OCI-LY7 (cell line): ENCODE measurements around the gene KATNAL1. TPM values are rescaled to one million over a fixed set of nuclear protein-coding genes. Genes with fewer than 3 reads are reported as not detected.
A peak's percentile ranks its signal among the peaks of the same experiment; 100 is the strongest.

ENCODE experiments used
- BruUV-seq: library from RNA; stranded (reverse); fragments of 400-500 nt; replicated peaks from 2 replicates; lab custom pipeline; 2021; lab: Mats Ljungman, UMichigan
- CTCF ChIA-PET: fragments of 300-600 bp; sonication (Branson Sonifier 250); formaldehyde crosslinking; loops from one replicate; lab custom pipeline; 2022; ENCODE audit warnings: antibody characterized with exemption; ENCODE audit not compliant: unreplicated experiment; lab: Charles Lee
- POLR2A ChIA-PET: fragments of 300-600 bp; sonication (Branson Sonifier 250); formaldehyde crosslinking; loops from one replicate; lab custom pipeline; 2022; ENCODE audit warnings: antibody characterized with exemption; lab: Charles Lee
- DNase-seq: peaks from one replicate; pipeline ENCODE4 v3.0.0-alpha.2; 2015; ENCODE audit warnings: low spot score
- H2AFZ ChIP-seq: fragments of 200-600 bp; sonication (generic), shearing (Covaris generic); 2 replicates; pipeline ENCODE4 v1.6.1; 2014; ENCODE audit warnings: mild to moderate bottlenecking, antibody characterized with exemption, low read length, moderate library complexity
- H3K27ac ChIP-seq: fragments of 200-600 bp; sonication (generic); 2 replicates; pipeline ENCODE4 v1.5.1; 2014; ENCODE audit warnings: mixed run types, low read depth, mild to moderate bottlenecking, moderate library complexity, low read length, inconsistent platforms; ENCODE audit not compliant: poor library complexity, severe bottlenecking
- H3K36me3 ChIP-seq: fragments of 200-600 bp; sonication (generic); 2 replicates; pipeline ENCODE4 v1.6.1; 2014; ENCODE audit warnings: mild to moderate bottlenecking, antibody characterized with exemption, low read length, moderate library complexity, mixed read lengths; ENCODE audit not compliant: insufficient read depth
- H3K4me1 ChIP-seq: fragments of 200-600 bp; sonication (generic); 2 replicates; pipeline ENCODE4 v1.5.1; 2014; ENCODE audit warnings: mild to moderate bottlenecking, low read length; ENCODE audit not compliant: insufficient read depth, poor library complexity, severe bottlenecking
- H3K4me2 ChIP-seq: fragments of 200-600 bp; sonication (generic); 2 replicates; pipeline ENCODE4 v1.6.1; 2014; ENCODE audit warnings: mild to moderate bottlenecking, low read length
- H3K4me3 ChIP-seq: fragments of 200-600 bp; sonication (generic); 2 replicates; pipeline ENCODE4 v1.5.1; 2014; ENCODE audit warnings: mild to moderate bottlenecking, low read depth, low read length; ENCODE audit not compliant: poor library complexity, severe bottlenecking
- H3K79me2 ChIP-seq: fragments of 200-600 bp; sonication (generic); 2 replicates; pipeline ENCODE4 v1.6.1; 2016; ENCODE audit warnings: low read depth, mild to moderate bottlenecking, low read length, moderate library complexity, mixed read lengths; ENCODE audit not compliant: insufficient read depth
- H3K9me2 ChIP-seq: fragments of 200-600 bp; sonication (generic); 2 replicates; pipeline ENCODE4 v1.6.1; 2016; ENCODE audit warnings: mild to moderate bottlenecking, low read length, mixed read lengths; ENCODE audit not compliant: insufficient read depth
- H3K9me3 ChIP-seq: fragments of 200-600 bp; sonication (generic); 2 replicates; pipeline ENCODE4 v1.6.1; 2014; ENCODE audit warnings: mild to moderate bottlenecking, mixed run types, low read length, mixed read lengths
- H4K20me1 ChIP-seq: fragments of 200-600 bp; sonication (generic); 2 replicates; pipeline ENCODE4 v1.6.1; 2014; ENCODE audit warnings: mild to moderate bottlenecking, antibody characterized with exemption, low read length, moderate library complexity, mixed read lengths; ENCODE audit not compliant: insufficient read depth
- CTCF ChIP-seq: fragments of 200-600 bp; sonication (generic); conservative IDR thresholded peaks from 2 replicates; pipeline ENCODE4 v1.5.1; 2014; ENCODE audit warnings: mild to moderate bottlenecking, antibody characterized with exemption, low read length, moderate library complexity, mixed read lengths
- EZH2phosphoT487 ChIP-seq: fragments of 200-600 bp; sonication (generic); IDR thresholded peaks from 2 replicates; pipeline ENCODE4 v1.6.1; 2018; ENCODE audit warnings: low read depth, borderline replicate concordance, mild to moderate bottlenecking, mixed run types, antibody characterized with exemption, low read length, moderate library complexity, mixed read lengths
- intact Hi-C: fragments of 100-400 bp; cut with micrococcal nuclease; formaldehyde crosslinking; loops from one replicate; pipeline ENCODE4 v1.10.0; 2022; ENCODE audit not compliant: unreplicated experiment
- total RNA-seq, 2 experiments: library from RNA; depleted of rRNA in 1 of 2; stranded (reverse); fragments of >200 nt in 1 of 2; shearing (Covaris generic) in 1 of 2; gene quantifications; 2 replicates each; pipeline ENCODE4 v1.2.3, GENCODE V29; 2014 to 2022

The KATNAL1 gene
- total RNA-seq, 2 experiments from 2014 or later: 13.9 to 34.5 TPM

- Histone ChIP-seq H3K9me2 (no peaks in the 10 kb centered on the region), H4K20me1 (no peaks in the 10 kb centered on the region), H2AFZ (peak overlapping the region; percentile 61; the same call in 1 of the 2 replicates), H3K4me2 (peak overlapping the region; percentile 79), H3K79me2 (peaks cover 14% of the 10 kb centered on the region; the same call in 1 of the 2 replicates), H3K36me3 (0 out of 2 replicates have a peak, but pooled peaks cover 5% of the 10 kb centered on the region), H3K9me3 (no peaks in the 10 kb centered on the region), H3K27ac (peak overlapping the region; percentile 78), H3K4me1 (peaks cover 88% of the 10 kb centered on the region), H3K4me3 (peak overlapping the region; percentile 57)
- intact Hi-C loops: no loop called here
- POLR2A ChIA-PET: interaction anchor here (0.8 to 2.4 kb wide), 2 partner anchors 10 to 43 kb away, joined by 7 to 8 read pairs; no protein-coding TSS in a partner anchor
- peak; percentile 48 for DNase-seq
- BruUV-seq: no TSS peak
- TF ChIP-seq CTCF: no peak
- CTCF ChIA-PET: no interaction called here
Observed at GRCh38 chr13:30329009-30329585, 21.7 kb upstream of the KATNAL1 start.

- Histone ChIP-seq H3K36me3 (0 out of 2 replicates have a peak, but pooled peaks cover 5% of the 10 kb centered on the region), H3K27ac (no peak overlapping the region), H3K9me3 (no peaks in the 10 kb centered on the region), H3K4me1 (peaks cover 70% of the 10 kb centered on the region), H3K9me2 (no peaks in the 10 kb centered on the region), H4K20me1 (no peaks in the 10 kb centered on the region), H3K79me2 (peaks cover 9% of the 10 kb centered on the region; the same call in 1 of the 2 replicates), H3K4me2 (no peak overlapping the region), H2AFZ (no peak overlapping the region), H3K4me3 (no peak overlapping the region)
- DNase-seq: no peak
- POLR2A ChIA-PET: interaction anchor here (0.9 to 1.9 kb wide), 2 partner anchors 19 to 22 kb away, joined by 3 to 4 read pairs; no protein-coding TSS in a partner anchor
- CTCF ChIA-PET: no interaction called here
- BruUV-seq: no TSS peak
- TF ChIP-seq CTCF: no peak
- TF ChIP-seq EZH2phosphoT487: no peak
- intact Hi-C loops: no loop called here
Observed at GRCh38 chr13:30325668-30326067, 18.3 kb upstream of the KATNAL1 start.

GRCh38 chr13:30323524-30323923 lies 16.2 kb upstream of the KATNAL1 start:
- Histone ChIP-seq H4K20me1 (no peaks in the 10 kb centered on the region), H3K9me2 (no peaks in the 10 kb centered on the region), H3K79me2 (no peaks in the 10 kb centered on the region), H3K4me1 (peaks cover 53% of the 10 kb centered on the region), H3K9me3 (no peaks in the 10 kb centered on the region), H3K36me3 (0 out of 2 replicates have a peak, but pooled peaks cover 5% of the 10 kb centered on the region), H3K27ac (no peak overlapping the region), H3K4me3 (no peak overlapping the region), H3K4me2 (no peak overlapping the region; the same call in 1 of the 2 replicates), H2AFZ (no peak overlapping the region)
- no peak for DNase-seq
- no TSS peak for BruUV-seq
- ChIA-PET CTCF (interaction anchor here (0.6 kb wide), 1 partner anchor 92 kb away, joined by 3 read pairs; no protein-coding TSS in a partner anchor), POLR2A (interaction anchor here (0.7 to 2.5 kb wide), 5 partner anchors 9 to 158 kb away, joined by 3 to 17 read pairs (median 4); partner anchors contain the start of gene KATNAL1)
- no peak for TF ChIP-seq EZH2phosphoT487
- TF ChIP-seq CTCF: no peak
- intact Hi-C loops: no loop called here
